ENCODE measurements around the gene IZUMO1. TPM values are rescaled to one million over a fixed set of nuclear protein-coding genes. Genes with fewer than 3 reads are reported as not detected.

Gene IZUMO1
- total RNA-seq, 1 donor from 2014 or later: not detected

GRCh38 chr19:48757741-48758144, 11.0 kb upstream of the IZUMO1 start:
- intact Hi-C loops (cut with micrococcal nuclease): no loop called here

GRCh38 chr19:48757089-48757675, 10.5 kb upstream of the IZUMO1 start:
- intact Hi-C loops (cut with micrococcal nuclease): no loop called here

DNA sequence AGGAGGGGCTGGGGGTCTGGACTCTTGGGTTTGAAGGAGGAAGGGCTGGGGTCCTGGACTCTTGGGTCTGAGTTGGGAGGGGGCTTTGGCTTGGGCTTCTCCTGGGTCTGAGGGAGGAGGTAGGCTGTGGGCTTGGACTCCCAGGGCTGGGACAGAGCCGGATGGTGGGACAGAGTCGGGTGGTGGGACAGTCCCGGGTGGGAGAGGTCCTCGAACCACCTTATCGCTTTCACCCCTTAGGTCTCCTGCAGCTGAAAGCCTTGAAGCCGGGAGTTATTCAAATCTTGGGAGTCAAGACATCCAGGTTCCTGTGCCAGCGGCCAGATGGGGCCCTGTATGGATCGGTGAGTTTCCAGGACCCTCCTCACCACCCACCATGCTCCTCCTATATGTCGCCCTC, 10.0 kb upstream of the IZUMO1 start:
- intact Hi-C loops (cut with micrococcal nuclease): no loop called here

- intact Hi-C loops (cut with micrococcal nuclease): no loop called here
These were observed 9.5 kb upstream of the IZUMO1 start for GRCh38 chr19:48756212-48756611.

- intact Hi-C loops (cut with micrococcal nuclease): no loop called here
These were observed 9.1 kb upstream of the IZUMO1 start for GRCh38 chr19:48755787-48756186.

GRCh38 chr19:48755084-48755641, 8.5 kb upstream of the IZUMO1 start, which contains the start of gene FGF21:
Gene FGF21 (plus strand): TSS chr19:48755524. CDS start chr19:48756237, 713 bp downstream.
- intact Hi-C loops (cut with micrococcal nuclease): no loop called here

DNA sequence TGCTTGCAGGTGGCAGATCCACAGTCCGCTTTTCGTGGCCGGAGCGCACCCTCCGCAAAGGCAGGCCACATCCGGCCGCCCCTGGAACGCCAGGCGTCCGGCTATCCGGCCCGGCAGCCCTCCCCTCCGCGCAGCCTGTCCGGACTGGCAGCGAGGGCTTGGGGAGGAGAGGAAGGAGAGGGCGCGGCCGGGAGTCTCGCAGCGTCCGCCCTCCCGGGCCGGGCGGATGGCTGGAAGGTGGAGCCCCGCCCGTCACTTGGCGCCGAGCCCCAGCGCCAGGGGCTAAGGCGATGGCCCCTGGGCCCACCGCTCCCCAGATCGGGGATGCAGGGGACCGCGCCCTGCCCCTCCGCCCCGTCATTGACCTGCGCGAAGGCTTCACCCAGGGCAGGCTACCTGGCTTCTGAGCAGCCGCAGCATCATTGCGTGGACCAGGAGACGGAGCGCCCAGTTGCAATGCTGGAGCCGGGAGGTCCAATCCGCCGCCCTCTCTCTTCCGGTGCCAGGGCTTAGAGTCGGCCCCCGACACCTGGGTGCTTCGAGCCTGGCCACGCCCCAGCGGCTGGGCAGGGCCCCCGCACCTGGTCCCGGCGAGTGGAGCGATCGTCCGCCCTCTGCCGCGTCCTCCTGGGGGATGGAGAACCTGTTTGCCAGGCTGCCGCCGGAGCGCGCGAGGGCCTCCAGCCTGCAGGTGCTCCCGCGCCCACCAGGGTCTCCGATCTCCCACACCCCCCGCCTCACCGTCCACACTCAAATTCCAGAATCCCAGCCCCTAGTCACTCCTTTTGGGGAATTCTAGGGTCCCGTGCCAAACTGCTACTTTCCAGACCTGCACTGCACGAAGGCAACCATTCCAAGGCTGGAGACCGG, 6.0 kb upstream of the IZUMO1 start, which contains the start of gene FUT1:
FUT1 (minus strand) TSS at position 146 of the 870 bp plus-strand sequence. CDS start 1,360 bp downstream, outside the sequence.
- intact Hi-C loops (cut with micrococcal nuclease): no loop called here

GRCh38 chr19:48751845-48752495, 5.3 kb upstream of the IZUMO1 start:
- intact Hi-C loops (cut with micrococcal nuclease): no loop called here

- intact Hi-C loops (cut with micrococcal nuclease): no loop called here
These were observed 4.2 kb upstream of the IZUMO1 start for GRCh38 chr19:48750771-48751504.

- intact Hi-C loops (cut with micrococcal nuclease): no loop called here
These were observed 3.6 kb upstream of the IZUMO1 start for GRCh38 chr19:48750351-48750750.

DNA sequence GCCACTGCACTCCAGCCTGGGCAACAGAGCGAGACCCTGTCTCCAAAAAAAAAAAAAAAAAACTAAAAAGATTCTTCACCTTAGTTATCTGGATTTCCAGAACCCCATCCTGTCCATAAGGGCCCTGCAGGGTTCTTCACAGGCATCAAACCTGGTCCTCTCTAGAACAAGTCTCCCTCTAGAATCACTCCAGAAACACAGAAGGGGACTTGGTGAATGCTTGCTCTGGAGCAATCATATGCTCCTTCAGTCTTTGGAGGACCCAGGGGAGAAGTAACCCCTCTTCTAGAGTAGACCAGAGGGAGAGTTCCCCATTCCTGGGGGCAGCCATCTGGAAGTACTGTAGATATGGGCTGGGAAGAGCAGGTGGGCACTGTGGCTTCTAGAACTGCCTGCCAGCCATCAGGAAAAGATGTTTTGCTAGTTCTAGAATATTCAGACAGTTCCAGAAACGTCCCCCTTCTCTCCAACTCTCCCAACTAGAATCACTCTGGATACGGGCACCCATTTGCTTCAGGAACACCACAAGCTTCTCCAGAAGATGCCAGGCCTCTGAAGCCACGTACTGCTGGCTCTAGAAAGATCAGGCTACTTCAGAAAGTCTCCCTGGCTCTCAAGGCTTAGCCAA, 3.0 kb upstream of the IZUMO1 start:
- intact Hi-C loops (cut with micrococcal nuclease): loop anchor here (5.0 kb wide), 2 partner anchors 237 to 378 kb away; partner anchors contain the start of gene LMTK3

- intact Hi-C loops (cut with micrococcal nuclease): loop anchor here (2.0 to 5.0 kb wide), 3 partner anchors 49 to 381 kb away; partner anchors contain the start of gene LMTK3
These were observed 599 bp downstream of the IZUMO1 start for GRCh38 chr19:48746110-48746509.

DNA sequence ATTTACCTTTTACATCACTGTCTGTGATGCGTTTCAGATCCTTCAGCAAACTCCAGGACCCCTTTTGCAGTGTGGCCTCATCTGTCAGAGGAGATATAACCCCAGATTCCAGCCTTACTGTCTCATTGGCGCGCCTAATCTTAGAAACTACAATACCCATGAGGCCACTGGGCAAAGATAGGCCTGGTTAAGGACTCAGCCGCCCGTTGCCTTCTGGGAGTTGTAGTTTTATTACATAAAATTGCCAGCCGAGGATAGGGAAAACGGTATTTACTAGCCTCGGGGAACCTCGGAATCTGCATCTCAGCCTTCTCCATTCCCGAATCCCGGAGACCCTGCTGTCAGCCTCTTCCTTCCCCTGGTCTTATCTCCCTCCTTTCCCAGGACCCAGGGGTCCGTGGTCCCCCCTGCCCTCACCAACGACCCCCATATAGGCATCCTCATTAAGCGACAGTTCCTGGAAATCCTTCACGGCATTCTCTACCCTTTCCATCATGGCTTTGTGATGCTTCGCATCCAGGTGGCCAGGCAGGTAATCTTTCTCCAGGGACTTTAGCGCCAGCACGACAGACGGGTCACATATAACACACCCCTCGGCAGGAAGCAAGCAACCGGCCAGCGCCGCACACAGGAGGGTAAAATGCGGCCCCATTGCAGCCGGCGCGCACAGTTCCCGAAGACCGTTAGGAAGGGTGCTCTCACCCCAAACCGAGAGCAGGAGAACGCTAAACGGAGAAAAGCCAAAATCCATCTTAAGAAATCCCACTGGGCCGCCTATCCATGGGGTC, 1.3 kb downstream of the IZUMO1 start:
- intact Hi-C loops (cut with micrococcal nuclease): loop anchor here (1.0 to 5.0 kb wide), 4 partner anchors 20 to 382 kb away; partner anchors contain the start of gene LMTK3

GRCh38 chr19:48742096-48742495, 4.6 kb downstream of the IZUMO1 start:
- intact Hi-C loops (cut with micrococcal nuclease): no loop called here

DNA sequence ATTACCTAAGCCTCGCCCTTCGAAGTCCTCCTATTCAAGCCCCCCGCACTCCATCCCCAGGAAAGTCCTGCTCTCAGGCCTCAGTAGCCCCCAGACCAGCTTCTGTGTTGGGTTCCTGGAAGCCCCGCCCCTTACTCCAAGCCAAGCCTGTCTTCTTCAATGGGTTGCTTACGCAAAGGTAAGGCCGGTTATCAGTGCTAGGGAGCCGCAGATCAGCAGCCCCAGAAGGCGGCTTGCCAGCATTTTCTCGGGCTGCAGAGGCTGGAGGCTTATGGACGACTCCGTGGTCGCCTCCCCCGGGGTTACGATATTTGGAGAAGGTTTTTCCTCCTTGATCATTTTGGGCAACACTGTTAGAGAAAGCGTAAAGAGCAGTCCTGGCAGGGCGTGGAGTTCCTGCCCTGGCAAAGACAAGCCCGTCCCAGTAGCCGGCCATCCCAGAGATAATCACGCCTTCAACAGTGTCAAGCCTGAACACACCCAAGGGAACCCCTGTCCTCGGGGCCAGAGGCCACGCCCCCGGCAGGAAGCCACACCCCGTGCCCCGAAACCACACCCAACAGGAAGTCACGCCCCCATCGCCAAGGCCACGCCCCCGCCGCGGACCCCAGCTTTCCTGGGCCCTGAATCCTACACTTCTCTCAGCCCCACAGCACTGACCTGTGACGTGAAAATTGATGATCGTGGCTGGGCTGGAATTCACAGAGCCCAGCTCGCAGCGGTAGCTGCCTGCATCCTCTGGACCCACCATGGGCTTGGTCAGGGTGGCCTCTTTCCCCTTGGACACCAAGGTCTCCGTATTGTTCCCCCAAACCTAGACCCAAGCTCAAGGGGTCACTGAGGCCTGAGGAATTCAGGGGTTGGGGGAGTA, 5.3 kb downstream of the IZUMO1 start:
- intact Hi-C loops (cut with micrococcal nuclease): loop anchor here (2.0 kb wide), 1 partner anchor 249 kb away; no protein-coding TSS in a partner anchor

DNA sequence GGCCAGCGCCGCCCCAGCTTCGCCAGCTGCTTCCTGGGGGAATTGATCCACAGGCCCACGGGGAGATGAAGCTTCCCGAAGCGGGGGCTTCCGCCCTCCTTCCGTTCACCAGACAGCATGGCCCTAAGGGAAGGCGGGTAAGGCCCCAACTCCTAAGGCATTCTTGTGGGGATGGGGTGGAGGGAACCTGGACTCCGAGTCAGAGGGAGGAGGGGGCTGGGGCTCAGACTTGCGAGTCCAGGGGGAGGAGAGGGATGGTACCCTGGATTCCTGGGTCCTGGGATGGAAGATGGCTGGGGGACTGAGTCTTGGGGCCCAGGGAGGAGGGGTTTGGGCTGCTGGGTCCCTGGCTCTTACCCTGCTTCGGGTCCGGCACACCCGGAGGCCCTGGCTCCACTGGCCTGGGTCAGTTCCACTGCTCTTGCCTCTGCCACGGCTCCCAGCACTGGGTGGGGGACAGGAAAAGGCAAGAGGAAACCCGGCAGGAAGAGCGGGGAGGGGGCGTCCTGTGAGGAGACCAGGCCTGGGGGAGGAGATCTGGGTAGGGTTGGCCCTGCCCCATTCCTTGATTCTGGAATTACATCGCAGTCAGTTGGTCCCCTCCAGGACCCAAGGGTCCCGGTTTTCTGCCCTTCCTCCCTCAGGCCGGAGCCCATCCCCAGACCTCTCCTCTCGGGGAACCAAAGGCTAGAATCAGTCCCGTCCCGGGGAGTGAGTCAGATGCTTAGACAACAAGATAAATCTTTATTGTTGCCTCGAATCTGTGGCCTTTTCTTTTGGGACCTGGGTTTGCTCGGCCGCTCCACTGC, 6.3 kb downstream of the IZUMO1 start, which contains the start of gene RASIP1:
RASIP1 (minus strand) TSS at position 447 of the 809 bp plus-strand sequence; CDS start at position 119, 328 bp downstream.
- intact Hi-C loops (cut with micrococcal nuclease): loop anchor here (2.0 kb wide), 1 partner anchor 248 kb away; no protein-coding TSS in a partner anchor
